Breast epithelium (tissue), 4 donors: ENCODE data around the gene MSRB1. TPM values are rescaled to one million over a fixed set of nuclear protein-coding genes. Genes with fewer than 3 reads are reported as not detected.

Source experiments
- DNase-seq, 2 donors: peaks; one replicate each; pipeline ENCODE4 v3.0.0-alpha.2; 2019; ENCODE audit warnings: low spot score in 2 of 2
- H3K27ac ChIP-seq, 2 donors: fragments of 200-600 bp; sonication (generic) in 1 of 2; one replicate each; pipeline ENCODE4 v1.5.1; 2016 to 2019; ENCODE audit warnings: mild to moderate bottlenecking in 1 of 2
- H3K27me3 ChIP-seq, 2 donors: fragments of 200-600 bp; sonication (generic) in 1 of 2; one replicate each; pipeline versions ENCODE4 v1.5.1 to v1.6.0; 2017 to 2019; ENCODE audit warnings: control low read depth in 1 of 2, mild to moderate bottlenecking in 1 of 2
- H3K36me3 ChIP-seq: fragments of 200-600 bp; one replicate; pipeline ENCODE4 v1.5.1; 2019
- H3K4me1 ChIP-seq, 2 donors: fragments of 200-600 bp; sonication (generic); one replicate each; pipeline ENCODE4 v1.5.1; 2016 to 2019; ENCODE audit warnings: control low read depth in 1 of 2
- H3K4me3 ChIP-seq, 3 donors: fragments of 200-600 bp; sonication (generic); 1 replicate in 2 of 3; 2 replicates in 1 of 3; pipeline ENCODE4 v1.5.1; 2016 to 2019; ENCODE audit warnings: mild to moderate bottlenecking in 3 of 3, moderate library complexity in 2 of 3
- H3K9me3 ChIP-seq, 2 donors: fragments of 200-600 bp; sonication (generic) in 1 of 2; one replicate each; pipeline ENCODE4 v1.5.1; 2016 to 2019; ENCODE audit warnings: control low read depth in 1 of 2
- POLR2A ChIP-seq: fragments of 450-650 bp; IDR thresholded peaks from one replicate; pipeline ENCODE4 v1.6.1; 2016; ENCODE audit warnings: antibody characterized with exemption, mild to moderate bottlenecking, moderate library complexity
- POLR2AphosphoS5 ChIP-seq, 3 donors: sonication (generic); formaldehyde crosslinking; IDR thresholded peaks; one replicate each; pipeline ENCODE4 v1.6.1; 2017; ENCODE audit warnings: antibody characterized with exemption in 3 of 3
- intact Hi-C: fragments of 100-400 bp; cut with DNase I; formaldehyde crosslinking; loops from one replicate; pipeline ENCODE4 v1.15.1; 2023; ENCODE audit warnings: low total_unique reads
- total RNA-seq, 3 donors: library from RNA; depleted of rRNA; stranded (reverse); fragments of >200 nt; gene quantifications; one replicate each; pipeline ENCODE4 v1.1.0, GENCODE V29; 2016
- TF ChIP-seq, protein P1 (sequence below), 3 donors: fragments of 450-650 bp; IDR thresholded peaks; one replicate each; pipeline ENCODE4 v1.5.1; 2016 to 2017; ENCODE audit warnings: antibody characterized with exemption in 3 of 3, mild to moderate bottlenecking in 3 of 3, moderate library complexity in 3 of 3

Gene MSRB1
- total RNA-seq, 3 donors from 2014 or later, result 12.1 to 17.4 (median 17.0) TPM

- H3K9me3 ChIP-seq, result no peaks in the 10 kb centered on the region
- no peak overlapping the region for H3K4me3 ChIP-seq
- DNase-seq, result no peak
- intact Hi-C loops, result no loop called here
- no peaks in the 10 kb centered on the region for H3K27me3 ChIP-seq
- no peak overlapping the region for H3K27ac ChIP-seq
- no peaks in the 10 kb centered on the region for H3K36me3 ChIP-seq
- TF ChIP-seq, protein P1, sequence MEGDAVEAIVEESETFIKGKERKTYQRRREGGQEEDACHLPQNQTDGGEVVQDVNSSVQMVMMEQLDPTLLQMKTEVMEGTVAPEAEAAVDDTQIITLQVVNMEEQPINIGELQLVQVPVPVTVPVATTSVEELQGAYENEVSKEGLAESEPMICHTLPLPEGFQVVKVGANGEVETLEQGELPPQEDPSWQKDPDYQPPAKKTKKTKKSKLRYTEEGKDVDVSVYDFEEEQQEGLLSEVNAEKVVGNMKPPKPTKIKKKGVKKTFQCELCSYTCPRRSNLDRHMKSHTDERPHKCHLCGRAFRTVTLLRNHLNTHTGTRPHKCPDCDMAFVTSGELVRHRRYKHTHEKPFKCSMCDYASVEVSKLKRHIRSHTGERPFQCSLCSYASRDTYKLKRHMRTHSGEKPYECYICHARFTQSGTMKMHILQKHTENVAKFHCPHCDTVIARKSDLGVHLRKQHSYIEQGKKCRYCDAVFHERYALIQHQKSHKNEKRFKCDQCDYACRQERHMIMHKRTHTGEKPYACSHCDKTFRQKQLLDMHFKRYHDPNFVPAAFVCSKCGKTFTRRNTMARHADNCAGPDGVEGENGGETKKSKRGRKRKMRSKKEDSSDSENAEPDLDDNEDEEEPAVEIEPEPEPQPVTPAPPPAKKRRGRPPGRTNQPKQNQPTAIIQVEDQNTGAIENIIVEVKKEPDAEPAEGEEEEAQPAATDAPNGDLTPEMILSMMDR (IDR thresholded peaks at IDR 0.05), result no peak
- TF ChIP-seq POLR2AphosphoS5 (IDR thresholded peaks at IDR 0.05) (no peak), POLR2A (no peak)
- H3K4me1 ChIP-seq, result peaks cover 13 to 19% of the 10 kb centered on the region in 2 donors
These were observed 25.4 kb upstream of the MSRB1 start for GRCh38 chr16:1968146-1968953.

- Histone ChIP-seq H3K27ac (peak within 1 kb of the TSS; percentile 98 to 99), H3K4me3 (peak within 1 kb of the TSS; percentile 91 to 95 (median 94)), H3K36me3 (no peaks in the 10 kb centered on the region), H3K27me3 (no peaks in the 10 kb centered on the region), H3K9me3 (no peaks in the 10 kb centered on the region), H3K4me1 (peaks cover 3 to 10% of the 10 kb centered on the region in 2 donors)
- TF ChIP-seq POLR2AphosphoS5 (IDR thresholded peaks at IDR 0.05) (no peak), POLR2A (no peak)
- TF ChIP-seq, protein P1 (IDR thresholded peaks at IDR 0.05), result no peak
- intact Hi-C loops, result no loop called here
- DNase-seq, result no peak
These were observed 23.5 kb upstream of the MSRB1 start, which contains the start of gene RNF151 for GRCh38 chr16:1966460-1966859. Gene RNF151, plus strand, starts transcription at chr16:1966856. Its CDS starts 26 bp downstream, at chr16:1966882.

DNA sequence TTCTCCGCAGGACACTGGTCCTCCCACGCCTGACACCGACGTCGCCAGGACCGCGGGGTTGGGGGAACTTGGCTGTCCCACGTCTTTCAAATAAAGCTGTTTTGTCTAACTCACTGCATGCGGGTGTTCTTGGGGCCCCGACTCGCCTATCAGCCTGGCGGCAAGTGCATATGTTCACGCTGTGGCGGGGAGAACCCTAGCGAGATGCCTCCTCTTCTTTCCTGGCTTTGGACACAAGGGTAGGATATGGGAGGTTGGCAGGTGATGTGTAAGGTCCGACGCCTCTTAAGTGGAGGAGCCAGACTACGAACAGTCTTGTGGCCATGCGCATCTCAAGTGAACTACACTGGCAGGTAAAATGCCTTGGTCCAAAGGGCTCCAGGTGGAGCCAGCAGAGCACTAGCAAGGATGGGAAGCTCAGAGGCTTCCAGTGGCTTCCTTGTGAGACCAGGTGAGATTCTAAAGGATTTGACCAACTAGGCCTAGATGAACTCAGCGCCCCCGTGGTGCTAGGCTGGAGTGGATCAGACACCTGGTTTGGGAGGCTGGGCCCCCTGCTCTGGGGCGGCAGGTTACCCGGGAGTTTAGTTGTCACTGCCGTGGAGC, 22.5 kb upstream of the MSRB1 start:
- Histone ChIP-seq H3K27ac (peak overlapping the region; percentile 98 to 99), H3K36me3 (no peaks in the 10 kb centered on the region), H3K4me3 (peak overlapping the region; percentile 91 to 95 (median 94)), H3K27me3 (no peaks in the 10 kb centered on the region), H3K4me1 (peaks cover 3 to 12% of the 10 kb centered on the region in 2 donors), H3K9me3 (no peaks in the 10 kb centered on the region)
- intact Hi-C loops, result no loop called here
- TF ChIP-seq POLR2AphosphoS5 (IDR thresholded peaks at IDR 0.05), result no peak
- TF ChIP-seq, protein P1 (IDR thresholded peaks at IDR 0.05), result peak in 1 of 3 donors; percentile 4
- DNase-seq, result no peak

GRCh38 chr16:1964506-1965395, 21.8 kb upstream of the MSRB1 start, which contains the start of gene RPS2:
Gene RPS2, minus strand, starts transcription at chr16:1964826. Its CDS starts 201 bp downstream, at chr16:1964625.
- Histone ChIP-seq H3K36me3 (no peaks in the 10 kb centered on the region), H3K9me3 (no peaks in the 10 kb centered on the region), H3K27ac (peak within 1 kb of the TSS; percentile 98 to 99), H3K4me3 (peak within 1 kb of the TSS; percentile 91 to 95 (median 94)), H3K27me3 (no peaks in the 10 kb centered on the region), H3K4me1 (peaks cover 3 to 16% of the 10 kb centered on the region in 2 donors)
- peak; percentile 99 for DNase-seq
- intact Hi-C loops, result no loop called here
- TF ChIP-seq, protein P1 (IDR thresholded peaks at IDR 0.05), result peak in 1 of 3 donors; percentile 21
- TF ChIP-seq POLR2AphosphoS5 (IDR thresholded peaks at IDR 0.05) (peak; percentile 99 to 100 (median 100)), POLR2A (peak; percentile 97)
